ENCODE data around the gene STAG2.
"Not testable (repeated sequence)": the region's sequence is repeated elsewhere in the genome, so short reads cannot be mapped to it uniquely, and the experiment has no call there.

STAG2 gene

DNA sequence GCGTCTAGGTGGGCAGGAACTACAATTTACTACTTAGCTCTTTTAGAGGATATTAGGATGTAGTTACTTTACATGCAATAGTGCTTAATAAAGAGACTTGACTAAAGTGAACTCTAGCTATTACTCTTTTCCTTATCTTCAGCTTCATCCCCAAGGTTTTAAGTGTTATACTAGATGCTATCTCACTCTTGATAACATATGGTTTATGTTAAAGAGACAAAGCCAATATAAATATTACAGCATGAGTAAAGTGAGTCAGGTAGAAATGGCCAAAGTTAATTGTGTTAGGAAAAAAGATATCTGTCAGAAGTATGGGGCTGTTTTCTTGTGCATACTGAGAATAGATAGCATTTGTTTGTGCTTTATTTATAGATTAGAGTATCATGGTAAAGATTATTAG, 80.5 kb downstream of the STAG2 start:
- no peak for DNase-seq (ENCODE audit: low spot score)

DNA sequence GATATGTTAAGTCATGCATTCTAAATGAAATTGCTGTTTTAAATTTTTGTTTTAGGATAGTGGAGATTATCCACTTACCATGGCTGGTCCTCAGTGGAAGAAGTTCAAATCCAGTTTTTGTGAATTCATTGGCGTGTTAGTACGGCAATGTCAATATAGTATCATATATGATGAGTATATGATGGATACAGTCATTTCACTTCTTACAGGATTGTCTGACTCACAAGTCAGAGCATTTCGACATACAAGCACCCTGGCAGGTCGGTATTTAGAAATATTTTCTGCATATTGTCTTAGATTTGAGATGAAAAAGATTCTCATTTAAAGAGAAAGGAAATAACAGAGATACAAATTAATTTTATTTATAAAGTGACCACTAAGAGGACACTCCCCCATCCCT, 83.6 kb downstream of the STAG2 start:
- DNase-seq (ENCODE audit: low spot score): no peak

DNA sequence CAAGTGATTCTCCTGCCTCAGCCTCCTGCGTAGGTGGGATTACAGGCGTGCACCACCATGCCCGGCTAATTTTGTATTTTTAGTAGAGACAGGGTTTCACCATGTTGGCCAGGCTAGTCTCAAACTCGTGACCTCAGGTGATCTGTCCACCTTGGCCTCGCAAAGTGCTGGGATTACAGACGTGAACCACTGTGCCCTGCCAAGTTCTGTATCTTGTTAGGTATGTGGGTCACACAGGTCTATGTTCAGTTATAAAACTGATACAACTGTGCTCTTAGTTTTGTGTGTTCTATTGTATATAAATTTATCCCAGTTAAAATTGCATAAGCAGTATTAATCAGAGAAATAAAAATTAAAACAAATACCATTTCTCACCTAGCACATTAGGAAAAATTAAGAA, 122.9 kb downstream of the STAG2 start:
- not testable (repeated sequence) for DNase-seq (ENCODE audit: low spot score)

DNA sequence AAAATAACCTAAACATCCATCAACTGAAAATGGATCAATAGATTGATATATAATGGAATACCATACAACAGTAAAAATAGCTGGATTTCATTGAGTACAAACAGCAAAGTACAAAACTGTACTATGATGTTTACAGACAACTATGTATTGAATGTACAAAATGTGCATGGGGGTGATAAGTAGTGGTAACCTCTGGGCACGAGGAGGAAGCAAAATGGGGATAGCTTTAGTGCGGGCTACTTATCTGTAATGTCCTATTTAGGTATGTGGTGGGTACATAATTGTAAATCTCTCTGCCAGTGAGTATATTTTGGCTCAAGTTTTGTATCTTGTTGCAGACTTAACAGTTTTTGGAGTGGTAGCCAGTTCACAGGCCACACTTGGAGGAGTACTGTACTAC, 123.6 kb downstream of the STAG2 start:
- DNase-seq (ENCODE audit: low spot score): no peak

DNA sequence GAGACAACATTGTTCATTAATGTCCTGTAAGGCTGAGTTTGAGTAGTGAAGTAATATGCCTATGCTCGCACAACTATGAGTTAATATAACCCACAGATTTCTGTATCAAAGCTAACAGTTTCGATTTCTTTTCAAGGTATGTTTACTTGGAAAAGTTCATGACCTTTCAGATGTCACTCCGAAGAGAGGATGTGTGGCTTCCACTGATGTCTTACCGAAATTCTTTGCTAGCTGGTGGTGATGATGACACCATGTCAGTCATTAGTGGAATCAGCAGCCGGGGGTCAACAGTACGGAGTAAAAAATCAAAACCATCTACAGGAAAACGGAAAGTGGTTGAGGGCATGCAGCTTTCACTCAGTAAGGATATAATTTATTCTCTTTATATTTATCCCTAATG, 124.9 kb downstream of the STAG2 start:
- no peak for DNase-seq (ENCODE audit: low spot score)

DNA sequence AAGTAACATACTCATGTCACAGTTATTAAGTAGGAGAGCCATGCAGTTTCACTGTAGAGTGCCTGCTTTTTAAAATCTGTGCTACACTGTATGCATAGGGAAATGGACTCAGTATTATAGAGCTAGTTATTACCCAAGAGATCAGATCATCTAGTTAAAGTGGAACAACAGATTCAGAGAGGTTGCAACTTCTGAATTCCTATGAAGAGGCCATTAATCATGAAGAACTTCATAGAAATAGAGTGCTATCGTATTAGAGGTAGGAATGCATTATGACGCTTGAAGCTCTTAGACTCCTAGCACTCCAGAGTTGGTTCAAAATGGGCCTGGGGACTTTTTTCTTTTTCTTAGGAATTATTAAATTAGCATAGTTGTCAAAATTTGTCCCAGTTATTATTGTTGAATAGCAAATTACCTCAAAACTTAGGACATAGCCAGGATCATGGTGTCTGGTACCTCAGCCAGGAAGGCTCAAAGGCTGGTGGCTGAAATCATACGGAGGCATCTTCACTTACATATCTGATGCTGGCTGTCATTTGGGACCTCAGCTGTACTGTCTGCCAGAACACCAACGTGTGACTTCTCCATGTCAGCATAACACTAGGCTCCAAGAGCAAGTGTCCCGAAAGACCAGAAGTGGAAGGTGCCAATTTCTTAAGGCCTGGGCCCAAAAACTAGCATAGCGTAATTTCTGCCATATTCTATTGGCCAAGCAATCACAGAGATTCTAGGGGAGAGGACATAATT, 125.7 kb downstream of the STAG2 start:
- no peak for DNase-seq (ENCODE audit: low spot score)

DNA sequence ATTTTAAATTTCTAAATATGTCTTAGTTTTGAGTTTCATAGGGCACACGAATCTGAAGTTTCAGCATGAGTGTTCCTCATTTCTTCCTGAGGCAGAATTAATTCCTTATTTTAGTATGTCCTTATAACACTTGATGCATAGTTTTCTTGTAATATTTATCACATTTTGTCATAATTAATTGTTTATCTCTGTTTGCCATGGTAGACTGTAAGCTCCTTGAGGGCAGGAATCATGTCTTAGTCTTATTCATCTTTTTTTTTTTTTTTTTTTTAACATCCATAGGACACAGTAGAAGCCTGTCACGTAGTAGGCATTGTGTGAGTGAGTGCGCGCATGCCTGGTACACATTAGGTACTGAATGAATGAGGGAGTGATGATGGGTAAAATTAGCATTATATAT, 131.7 kb downstream of the STAG2 start:
- DNase-seq (ENCODE audit: low spot score): no peak

DNA sequence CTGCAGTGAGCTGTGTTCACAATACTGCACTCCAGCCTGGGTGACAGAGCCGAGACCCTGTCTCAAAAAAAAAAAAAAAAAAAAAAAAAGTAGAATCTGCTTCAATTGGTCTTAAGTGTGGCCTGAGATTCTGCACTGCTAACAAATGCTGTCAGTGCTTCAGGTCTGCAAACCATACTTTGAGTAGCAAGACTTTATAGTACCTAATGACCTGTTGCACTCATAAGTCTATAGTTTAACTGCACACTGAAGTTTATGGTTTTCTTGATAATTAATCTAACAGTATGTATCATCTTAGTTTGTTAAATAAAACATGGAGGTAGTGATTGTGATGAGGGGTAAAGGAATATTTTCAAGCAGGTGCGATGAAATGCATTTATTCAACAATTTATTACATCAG, 135.6 kb downstream of the STAG2 start:
- DNase-seq (ENCODE audit: low spot score): no peak

DNA sequence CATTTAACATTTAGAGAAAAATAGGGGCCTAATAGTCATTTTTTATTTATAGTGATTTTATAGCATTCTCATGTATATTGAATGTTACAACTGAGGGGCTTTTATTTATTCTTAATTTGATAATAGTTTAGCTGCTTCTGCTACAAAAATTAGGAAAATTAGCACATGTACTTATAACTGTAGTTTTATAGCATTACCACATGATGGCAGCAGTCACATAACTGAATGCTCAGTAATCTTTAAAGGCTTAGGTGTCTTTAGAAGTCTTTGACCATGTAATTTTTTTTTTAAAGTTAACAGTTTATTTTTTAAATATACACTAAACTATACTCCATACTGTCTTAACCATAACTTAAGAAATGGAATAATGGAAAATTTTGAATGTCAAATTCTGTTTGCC, 136.6 kb downstream of the STAG2 start:
- peak; percentile 53 for DNase-seq (ENCODE audit: low spot score)

DNA sequence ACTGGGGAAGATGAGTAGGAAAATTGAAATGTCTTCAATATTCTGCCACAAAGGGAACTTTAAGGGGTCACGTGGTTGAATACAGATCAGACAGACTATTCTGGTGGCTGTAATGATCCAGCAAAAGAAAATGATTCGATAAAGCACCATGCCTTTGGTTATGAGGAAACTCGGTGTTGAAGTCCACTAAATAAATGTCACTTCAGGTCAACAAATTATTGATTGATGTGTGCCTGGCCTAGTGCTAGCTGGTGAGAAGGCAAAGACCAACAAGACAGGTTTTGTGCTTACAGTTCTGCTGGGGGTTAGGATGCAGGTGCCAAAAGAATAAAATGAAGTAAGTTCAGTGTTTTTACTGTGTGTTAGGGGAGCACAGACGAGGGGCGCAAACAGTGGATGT, 142.5 kb downstream of the STAG2 start:
- DNase-seq (ENCODE audit: low spot score): no peak

DNA sequence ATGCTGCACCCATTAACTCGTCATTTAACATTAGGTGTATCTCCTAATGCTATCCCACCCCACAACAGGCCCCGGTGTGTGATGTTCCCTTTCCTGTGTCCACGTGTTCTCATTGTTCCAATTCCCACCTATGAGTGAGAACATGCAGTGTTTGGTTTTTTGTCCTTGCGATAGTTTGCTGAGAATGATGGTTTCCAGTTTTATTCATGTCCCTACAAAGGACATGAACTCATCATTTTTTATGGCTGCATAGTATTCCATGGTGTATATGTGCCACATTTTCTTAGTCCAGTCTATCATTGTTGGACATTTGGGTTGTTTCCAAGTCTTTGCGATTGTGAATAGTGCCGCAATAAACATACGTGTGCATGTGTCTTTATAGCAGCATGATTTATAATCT, 143.0 kb downstream of the STAG2 start:
- DNase-seq (ENCODE audit: low spot score): not testable (repeated sequence)

DNA sequence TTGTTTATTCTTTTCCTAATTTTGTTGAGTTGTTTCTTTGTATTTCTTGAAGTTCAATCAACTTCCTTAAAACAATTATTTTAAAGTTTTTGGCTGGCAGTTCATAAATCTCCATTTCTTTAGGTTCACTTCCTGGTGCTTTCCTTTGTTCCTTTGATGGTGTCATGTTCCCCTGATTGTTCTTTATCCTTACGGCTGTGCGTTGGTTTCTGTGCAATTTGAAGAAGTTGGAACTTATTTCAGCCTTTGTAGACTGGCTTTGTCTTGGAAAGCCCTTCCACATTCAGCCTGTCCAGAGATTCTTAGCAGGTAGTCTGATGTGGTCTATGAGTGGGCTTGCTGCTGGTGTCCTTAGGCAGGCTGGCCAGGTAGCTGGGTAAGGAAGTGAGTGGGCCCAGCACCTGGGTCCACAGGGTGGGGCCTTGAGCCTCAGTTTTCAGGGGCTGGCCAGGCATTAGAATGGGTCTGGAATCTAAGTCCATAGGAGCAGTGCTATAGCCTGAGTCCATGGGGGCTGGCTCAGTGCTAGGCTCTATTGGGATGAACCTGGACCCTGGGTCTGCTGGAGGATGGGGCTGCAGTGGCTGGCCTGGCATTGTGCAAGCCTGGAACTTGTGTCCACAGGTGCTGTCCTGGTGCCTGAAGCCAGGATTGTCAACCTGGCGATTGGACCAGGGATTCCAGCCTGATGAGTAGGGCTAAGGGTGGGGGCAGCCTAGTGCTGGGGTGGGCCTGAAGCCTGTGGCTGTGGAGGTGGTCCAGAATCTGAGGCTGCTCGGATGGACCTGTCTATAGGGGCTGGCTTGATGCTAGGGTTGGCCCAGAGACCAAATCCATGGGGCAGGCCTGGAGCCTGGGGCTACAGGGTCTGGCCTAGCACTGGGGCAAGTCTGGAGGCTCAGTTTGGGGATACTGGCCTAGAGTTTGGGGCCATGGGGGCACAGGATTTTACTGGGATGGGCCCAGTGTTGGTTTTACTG, 152.4 kb downstream of the STAG2 start:
- DNase-seq (ENCODE audit: low spot score): no peak

DNA sequence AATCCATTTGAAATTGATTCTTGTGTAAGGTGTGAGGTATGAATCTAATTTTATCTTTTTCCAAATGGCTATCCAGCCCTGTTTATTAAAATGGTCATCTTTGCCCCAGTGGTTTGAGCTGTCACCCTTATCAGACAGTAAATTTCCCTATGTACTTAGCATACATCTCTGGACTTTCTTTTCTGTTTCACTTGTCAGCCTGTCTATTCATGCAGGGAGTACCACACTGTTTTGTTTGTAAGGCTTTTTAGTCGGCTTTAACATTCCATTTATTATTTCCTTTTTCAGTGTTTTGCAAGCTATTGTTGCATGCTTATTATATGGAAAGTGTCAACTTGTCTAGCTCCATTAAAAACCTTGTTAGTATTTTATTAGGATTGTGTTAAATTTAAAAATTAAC, 155.8 kb downstream of the STAG2 start:
- DNase-seq (ENCODE audit: low spot score): no peak

DNA sequence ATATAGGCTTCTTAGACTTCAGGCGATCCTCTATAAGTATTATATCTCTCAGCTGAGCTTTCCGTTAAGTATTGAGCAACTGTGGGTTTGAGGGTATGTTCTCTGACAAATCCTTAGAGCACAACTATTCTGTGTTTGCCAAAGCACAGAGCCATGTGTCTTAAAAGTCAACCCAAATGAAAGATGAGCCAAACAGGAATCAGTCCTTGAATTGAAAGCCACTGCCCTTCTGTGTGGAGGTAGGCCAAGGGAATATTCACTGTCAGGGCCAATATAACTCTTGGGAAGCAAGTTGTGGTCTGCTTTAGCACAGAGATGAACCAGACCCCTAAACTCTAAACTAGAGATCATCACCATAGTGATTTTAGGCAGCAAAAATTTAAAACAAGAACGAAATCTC, 164.0 kb downstream of the STAG2 start:
- DNase-seq (ENCODE audit: low spot score): no peak

DNA sequence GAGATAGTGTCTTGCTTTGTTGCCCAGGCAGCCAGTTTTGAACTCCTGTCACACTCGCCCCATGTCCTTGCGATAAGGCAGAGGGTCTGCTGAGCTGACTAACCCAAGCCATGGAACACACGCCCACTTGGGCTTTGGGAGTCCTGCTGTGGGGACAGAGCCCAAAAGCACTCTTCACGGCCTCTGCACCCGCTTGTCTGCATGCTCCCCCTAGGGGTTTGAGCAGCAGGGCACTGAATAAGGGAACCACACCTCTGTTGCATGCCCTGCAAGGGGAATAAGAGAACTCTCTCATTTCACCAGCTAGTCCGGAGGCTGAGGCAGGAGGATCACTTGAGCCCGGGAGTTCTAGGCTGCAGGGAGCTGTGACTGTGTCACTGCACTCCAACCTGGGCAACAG, 166.0 kb downstream of the STAG2 start:
- DNase-seq (ENCODE audit: low spot score): no peak

DNA sequence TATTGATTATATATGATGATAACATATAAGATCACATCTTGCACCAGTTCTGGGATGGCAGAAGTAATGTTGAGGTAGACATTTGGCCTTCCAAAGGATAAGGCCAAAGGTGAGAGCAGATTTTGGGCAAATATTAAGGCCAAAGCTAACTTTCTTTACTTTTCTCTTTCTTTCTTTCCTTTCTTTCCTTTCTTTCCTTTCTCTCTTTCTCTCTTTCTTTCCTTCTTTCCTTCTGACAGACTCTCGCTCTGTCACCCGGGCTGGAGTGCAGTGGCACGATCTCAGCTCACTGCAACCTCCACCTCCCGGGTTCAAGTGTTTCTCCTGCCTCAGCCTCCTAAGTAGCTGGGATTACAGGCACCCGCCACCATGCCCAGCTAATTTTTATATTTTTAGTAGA, 170.9 kb downstream of the STAG2 start:
- not testable (repeated sequence) for DNase-seq (ENCODE audit: low spot score)

DNA sequence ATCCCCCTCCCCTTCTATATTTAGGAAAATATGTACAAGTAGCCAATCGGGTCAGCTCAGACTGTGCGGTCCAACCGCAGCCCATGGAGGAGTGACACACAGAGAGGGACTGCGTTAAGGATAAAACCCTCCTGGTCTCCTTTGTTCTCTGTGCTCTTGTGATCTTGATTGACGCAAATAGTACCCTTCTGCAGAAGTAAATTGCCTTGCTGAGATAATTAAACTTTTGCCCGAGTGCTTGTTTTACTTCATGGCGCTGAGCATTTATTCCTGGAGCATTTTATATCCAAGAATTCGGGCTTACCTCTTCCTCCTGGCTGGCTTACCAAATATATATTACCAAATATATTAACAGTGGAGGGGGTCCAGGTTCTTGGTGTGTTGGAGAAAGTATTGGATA, 184.2 kb downstream of the STAG2 start:
- no peak for DNase-seq (ENCODE audit: low spot score)

DNA sequence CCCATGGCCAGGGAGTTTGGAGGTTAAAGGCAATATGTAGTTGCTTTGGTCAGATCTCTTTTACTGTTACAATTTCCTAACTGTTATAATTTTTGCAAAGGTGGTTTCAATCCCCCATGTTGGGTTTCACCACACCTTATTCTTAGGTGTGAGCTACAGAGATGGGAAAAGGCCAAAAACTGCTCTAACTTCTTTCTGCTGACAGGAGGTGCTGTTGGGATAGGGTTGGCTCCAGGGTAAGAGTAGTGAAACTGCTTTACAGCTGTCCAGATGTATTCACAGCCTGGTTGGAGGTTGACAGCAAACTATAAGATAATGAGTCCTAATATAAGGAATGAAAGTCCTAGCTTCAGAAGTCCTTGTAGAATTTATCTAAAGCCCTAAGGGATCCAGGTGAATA, 189.7 kb downstream of the STAG2 start:
- DNase-seq (ENCODE audit: low spot score): no peak

All from hematopoietic multipotent progenitor cell treated with erythropoietin and hydrocortisone succinate and interleukin-3 and kit ligand, for 15 days (in vitro differentiated cells).